SU-DHL-6 (cell line): ENCODE results near the gene KPTN.

ENCODE experiments used
- H2AFZ ChIP-seq: fragments of 200-600 bp; sonication (generic); 2 replicates; pipeline ENCODE4 v1.6.1; 2014; ENCODE audit warnings: low read depth, mild to moderate bottlenecking, moderate library complexity, mixed read lengths, antibody characterized with exemption, low read length; ENCODE audit not compliant: severe bottlenecking
- H3F3A ChIP-seq: fragments of 200-600 bp; shearing (Covaris generic); 2 replicates; pipeline ENCODE4 v1.6.0; 2016; ENCODE audit warnings: antibody characterized with exemption, mild to moderate bottlenecking; ENCODE audit not compliant: insufficient read depth
- H3K27ac ChIP-seq: fragments of 200-600 bp; sonication (generic); 2 replicates; pipeline ENCODE4 v1.5.1; 2016; ENCODE audit warnings: low read depth, mild to moderate bottlenecking, low read length, moderate library complexity, mixed read lengths
- H3K27me3 ChIP-seq: fragments of 200-600 bp; sonication (generic), shearing (Covaris generic); 2 replicates; pipeline ENCODE4 v1.6.0; 2014; ENCODE audit warnings: mild to moderate bottlenecking, low read length
- H3K36me3 ChIP-seq: fragments of 200-600 bp; sonication (generic); 2 replicates; pipeline ENCODE4 v1.6.1; 2014; ENCODE audit warnings: mild to moderate bottlenecking, low read length, mixed read lengths
- H3K4me2 ChIP-seq: fragments of 300-600, 200-600 bp; shearing (Covaris generic), sonication (generic); 2 replicates; pipeline ENCODE4 v1.6.0; 2014; ENCODE audit warnings: low read length, low read depth, mild to moderate bottlenecking; ENCODE audit not compliant: poor library complexity, severe bottlenecking
- H3K4me3 ChIP-seq: fragments of 200-600 bp; sonication (generic); 2 replicates; pipeline ENCODE4 v1.5.1; 2014; ENCODE audit warnings: antibody characterized with exemption, low read length, mild to moderate bottlenecking, mixed read lengths; ENCODE audit not compliant: insufficient read depth, poor library complexity, severe bottlenecking
- H3K79me2 ChIP-seq: fragments of 200-600 bp; sonication (generic); 2 replicates; pipeline ENCODE4 v1.6.1; 2014; ENCODE audit warnings: mild to moderate bottlenecking, low read length, moderate library complexity; ENCODE audit not compliant: insufficient read depth
- H3K9ac ChIP-seq: fragments of 200-600 bp; sonication (generic); 2 replicates; pipeline ENCODE4 v1.7.0; 2014; ENCODE audit warnings: mild to moderate bottlenecking, low read length
- H3K9me2 ChIP-seq: fragments of 200-600 bp; sonication (generic); replicated peaks from 2 replicates; pipeline ENCODE4 v1.6.1; 2014; ENCODE audit warnings: low read length; ENCODE audit not compliant: insufficient read depth
- H3K9me3 ChIP-seq: fragments of 200-600 bp; sonication (generic); 2 replicates; pipeline ENCODE4 v1.6.1; 2014; ENCODE audit warnings: low read length, mixed read lengths; ENCODE audit not compliant: insufficient read depth
- H4K20me1 ChIP-seq: fragments of 200-600 bp; sonication (generic); 2 replicates; pipeline ENCODE4 v1.6.1; 2014; ENCODE audit warnings: low read depth, mild to moderate bottlenecking, antibody characterized with exemption, low read length, moderate library complexity, mixed read lengths
- CTCF ChIP-seq: fragments of 200-600 bp; sonication (generic); IDR thresholded peaks from one replicate; pipeline ENCODE4 v1.5.1; 2017; ENCODE audit warnings: antibody characterized with exemption, mild to moderate bottlenecking, low read length, moderate library complexity; ENCODE audit not compliant: insufficient read depth, poor library complexity, severe bottlenecking
- EZH2phosphoT487 ChIP-seq: fragments of 200-600 bp; sonication (generic), shearing (Covaris generic); conservative IDR thresholded peaks from 2 replicates; pipeline ENCODE4 v1.6.1; 2018; ENCODE audit warnings: mild to moderate bottlenecking, antibody characterized with exemption, low read length, moderate library complexity, mixed read lengths

Gene KPTN

DNA sequence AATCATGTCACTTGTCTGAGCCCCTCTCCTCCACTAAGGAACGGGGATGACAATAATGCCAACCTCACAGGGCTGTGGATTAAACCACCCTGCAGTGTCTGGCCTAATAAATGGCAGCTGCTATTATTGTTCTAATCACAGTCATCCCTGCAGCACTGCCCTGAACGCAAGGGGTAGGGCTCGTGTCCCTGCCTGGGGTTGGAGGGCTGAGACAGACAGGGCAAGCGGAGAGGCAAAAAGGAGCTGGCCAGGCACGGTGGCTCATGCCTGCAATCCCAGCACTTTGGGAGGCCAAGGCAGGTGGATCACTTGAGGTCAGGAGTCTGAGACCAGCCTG, 10.2 kb upstream of the KPTN start:
- no peaks in the 10 kb centered on the region for H3K27me3 ChIP-seq
- H3K4me3 ChIP-seq, result no peak overlapping the region
- H3K9ac ChIP-seq, result no peak overlapping the region
- TF ChIP-seq EZH2phosphoT487 (no peak), CTCF (no peak)
- no peaks in the 10 kb centered on the region for H3F3A ChIP-seq
- no peaks in the 10 kb centered on the region for H3K79me2 ChIP-seq
- no peaks in the 10 kb centered on the region for H3K9me3 ChIP-seq
- no peak overlapping the region for H3K4me2 ChIP-seq
- H3K27ac ChIP-seq, result no peak overlapping the region
- no peaks in the 10 kb centered on the region for H3K9me2 ChIP-seq
- no peaks in the 10 kb centered on the region for H4K20me1 ChIP-seq
- no peaks in the 10 kb centered on the region for H3K36me3 ChIP-seq
- no peak overlapping the region for H2AFZ ChIP-seq

GRCh38 chr19:47493378-47494210, 9.6 kb upstream of the KPTN start:
- H3K9me2 ChIP-seq, result no peaks in the 10 kb centered on the region
- no peaks in the 10 kb centered on the region for H3K79me2 ChIP-seq
- H3K9ac ChIP-seq, result no peak overlapping the region
- H3K27me3 ChIP-seq, result no peaks in the 10 kb centered on the region
- no peak overlapping the region for H3K4me3 ChIP-seq
- no peak overlapping the region for H2AFZ ChIP-seq
- no peak overlapping the region for H3K4me2 ChIP-seq
- TF ChIP-seq CTCF (no peak), EZH2phosphoT487 (no peak)
- H3K36me3 ChIP-seq, result no peaks in the 10 kb centered on the region
- H3F3A ChIP-seq, result no peaks in the 10 kb centered on the region
- no peak overlapping the region for H3K27ac ChIP-seq
- no peaks in the 10 kb centered on the region for H3K9me3 ChIP-seq
- H4K20me1 ChIP-seq, result no peaks in the 10 kb centered on the region

DNA sequence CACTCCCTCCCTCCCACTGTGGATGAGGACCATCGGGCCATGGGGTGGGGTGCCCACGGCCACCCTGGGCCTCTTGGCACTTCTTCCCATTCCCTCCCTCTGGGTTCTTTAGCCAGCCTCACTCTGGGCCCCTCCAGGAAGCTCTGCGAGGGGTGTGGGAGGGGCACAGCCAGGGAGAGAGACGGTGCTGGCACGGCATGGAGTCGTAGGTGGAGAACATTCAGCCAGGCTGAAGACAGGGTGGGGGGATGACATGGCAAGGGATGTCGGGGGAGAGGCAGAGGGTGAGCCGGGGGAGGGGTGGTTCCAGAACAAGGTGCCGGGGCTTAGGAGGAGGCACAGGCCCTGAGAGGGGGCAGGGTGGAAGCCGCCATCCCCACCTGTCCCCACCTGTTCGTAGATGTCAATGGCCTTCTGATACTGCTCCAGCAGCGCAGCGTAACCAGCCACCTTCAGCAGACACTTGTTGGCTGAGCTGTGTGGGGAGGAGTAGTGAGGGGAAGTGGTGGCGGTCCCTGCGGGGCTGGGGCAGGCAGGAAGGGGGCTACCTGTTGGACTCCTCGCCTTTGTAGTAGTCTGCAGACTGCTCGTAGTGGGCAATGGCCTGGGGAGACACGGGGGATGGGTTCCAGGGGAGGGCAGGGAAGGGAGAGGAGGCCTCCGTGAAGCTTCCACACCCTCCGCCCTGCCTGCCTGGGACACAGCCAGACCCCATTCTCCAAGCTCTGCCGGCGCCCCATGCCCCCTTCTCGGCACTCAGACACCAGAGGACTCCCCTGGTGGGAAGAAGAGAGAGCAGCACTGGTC, 8.8 kb upstream of the KPTN start:
- no peak overlapping the region for H2AFZ ChIP-seq
- no peaks in the 10 kb centered on the region for H3K36me3 ChIP-seq
- no peak overlapping the region for H3K4me3 ChIP-seq
- H3K27ac ChIP-seq, result no peak overlapping the region
- H3K79me2 ChIP-seq, result no peaks in the 10 kb centered on the region
- H3K9ac ChIP-seq, result no peak overlapping the region
- H3K27me3 ChIP-seq, result no peaks in the 10 kb centered on the region
- no peaks in the 10 kb centered on the region for H3K9me3 ChIP-seq
- H3K4me2 ChIP-seq, result no peak overlapping the region
- H3K9me2 ChIP-seq, result no peaks in the 10 kb centered on the region
- no peaks in the 10 kb centered on the region for H3F3A ChIP-seq
- TF ChIP-seq CTCF (no peak), EZH2phosphoT487 (no peak)
- no peaks in the 10 kb centered on the region for H4K20me1 ChIP-seq
